HUES64 (cell line): Measurements from ENCODE around the gene MRPS27.

Source experiments
- H3K27ac ChIP-seq: 2 replicates; pipeline ENCODE4 v1.7.0; 2013; ENCODE audit warnings: low read depth, low read length, inconsistent platforms
- H3K27me3 ChIP-seq: 2 replicates; pipeline ENCODE4 v1.6.1; 2013; ENCODE audit warnings: mild to moderate bottlenecking, low read length; ENCODE audit not compliant: insufficient read depth
- H3K36me3 ChIP-seq: 2 replicates; pipeline ENCODE4 v1.6.1; 2013; ENCODE audit warnings: mild to moderate bottlenecking, low read length; ENCODE audit not compliant: insufficient read depth
- H3K4me1 ChIP-seq: 2 replicates; pipeline ENCODE4 v1.6.1; 2013; ENCODE audit warnings: mild to moderate bottlenecking, low read length, moderate library complexity; ENCODE audit not compliant: insufficient read depth
- H3K4me3 ChIP-seq: 2 replicates; pipeline ENCODE4 v1.5.1; 2013; ENCODE audit warnings: mild to moderate bottlenecking, low read length, moderate library complexity
- H3K9ac ChIP-seq: 2 replicates; pipeline ENCODE4 v1.6.1; 2013; ENCODE audit warnings: mild to moderate bottlenecking, low read depth, low read length
- H3K9me3 ChIP-seq: 2 replicates; pipeline ENCODE4 v1.6.1; 2013; ENCODE audit warnings: low read depth, low read length; ENCODE audit not compliant: insufficient read depth
- WGBS: fragments of 150-250, 120-280 bp; methylation state at CpG from one replicate; pipeline ENCODE4 v1.1.7; 2013; ENCODE audit warnings: missing lambda C conversion rate; 5-methylcytosine and 5-hydroxymethylcytosine counted together

MRPS27 gene

DNA sequence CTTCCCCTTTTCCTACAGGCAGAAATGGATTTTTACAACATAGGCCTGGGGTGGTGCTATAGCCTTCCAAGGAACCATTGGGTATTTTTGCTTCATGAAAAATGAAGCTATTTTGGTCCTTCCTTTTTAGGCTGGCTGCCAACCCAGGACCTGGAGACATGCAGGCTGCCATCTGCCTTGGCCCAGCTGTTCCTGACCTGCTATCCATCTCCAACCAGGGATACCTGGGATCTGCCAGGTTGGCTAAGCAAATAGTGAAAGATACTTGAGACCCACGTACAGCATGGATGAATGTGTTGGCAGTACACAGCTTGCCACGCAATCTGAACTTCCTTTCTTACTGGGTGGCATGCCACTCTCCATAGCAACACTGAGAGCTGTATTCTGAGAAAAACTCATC lies 31.1 kb downstream of the MRPS27 start:
- WGBS: 94% methylated on average over 2 of the region's 2 CpGs
- Histone ChIP-seq H3K4me3 (no peak overlapping the region), H3K27ac (no peak overlapping the region), H3K27me3 (no peaks in the 10 kb centered on the region), H3K9me3 (no peaks in the 10 kb centered on the region), H3K4me1 (peaks cover 7% of the 10 kb centered on the region), H3K9ac (no peak overlapping the region), H3K36me3 (peaks cover 63% of the 10 kb centered on the region)

DNA sequence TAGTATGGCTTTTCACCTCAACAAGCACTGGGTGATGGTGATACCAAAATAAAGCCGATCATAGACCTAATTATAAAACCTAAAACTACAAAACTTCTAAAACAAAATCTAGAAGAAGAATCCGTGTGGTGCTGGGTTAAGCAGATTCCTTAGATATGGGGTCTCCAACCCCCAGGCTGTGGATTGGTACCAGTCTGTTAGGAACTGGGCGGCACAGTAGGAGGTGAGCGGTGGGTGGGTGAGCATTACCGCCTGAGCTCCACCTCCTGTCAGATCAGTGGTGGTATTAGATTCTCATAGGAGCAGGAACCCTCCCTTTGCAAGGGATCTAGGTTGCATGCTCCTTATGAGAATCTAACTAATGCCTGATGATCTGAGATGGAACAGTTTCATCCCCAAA lies 33.2 kb downstream of the MRPS27 start:
- whole genome bisulfite sequencing: 94% methylated on average over 5 of the region's 5 CpGs
- no peak overlapping the region for H3K4me3 ChIP-seq
- H3K27ac ChIP-seq: no peak overlapping the region
- no peak overlapping the region for H3K9ac ChIP-seq
- H3K36me3 ChIP-seq: peaks cover 63% of the 10 kb centered on the region
- H3K4me1 ChIP-seq: no peaks in the 10 kb centered on the region
- no peaks in the 10 kb centered on the region for H3K9me3 ChIP-seq
- H3K27me3 ChIP-seq: no peaks in the 10 kb centered on the region

DNA sequence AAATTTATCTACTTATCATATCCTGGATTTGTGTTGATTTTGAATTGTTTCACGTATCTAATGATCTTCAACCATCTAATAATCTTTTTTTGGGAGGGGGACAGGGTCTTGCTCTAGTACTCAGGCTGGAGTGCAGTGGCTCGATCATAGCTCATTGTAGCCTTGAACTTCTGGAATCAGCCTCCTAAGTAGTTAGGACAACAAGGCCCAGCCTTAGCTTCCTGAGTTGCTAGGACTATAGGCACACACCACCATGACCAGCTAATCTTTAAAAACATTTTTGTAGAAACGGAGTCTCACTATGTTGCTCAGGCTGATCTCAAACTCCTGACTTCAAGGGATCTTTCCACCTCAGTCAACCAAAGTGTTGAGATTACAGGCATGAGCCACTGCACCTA lies 34.6 kb downstream of the MRPS27 start:
- Histone ChIP-seq H3K36me3 (peaks cover 55% of the 10 kb centered on the region), H3K9ac (no peak overlapping the region), H3K9me3 (no peaks in the 10 kb centered on the region), H3K4me1 (no peaks in the 10 kb centered on the region), H3K27me3 (no peaks in the 10 kb centered on the region), H3K27ac (no peak overlapping the region), H3K4me3 (no peak overlapping the region)
- WGBS: 96% methylated on average over 2 of the region's 3 CpGs

DNA sequence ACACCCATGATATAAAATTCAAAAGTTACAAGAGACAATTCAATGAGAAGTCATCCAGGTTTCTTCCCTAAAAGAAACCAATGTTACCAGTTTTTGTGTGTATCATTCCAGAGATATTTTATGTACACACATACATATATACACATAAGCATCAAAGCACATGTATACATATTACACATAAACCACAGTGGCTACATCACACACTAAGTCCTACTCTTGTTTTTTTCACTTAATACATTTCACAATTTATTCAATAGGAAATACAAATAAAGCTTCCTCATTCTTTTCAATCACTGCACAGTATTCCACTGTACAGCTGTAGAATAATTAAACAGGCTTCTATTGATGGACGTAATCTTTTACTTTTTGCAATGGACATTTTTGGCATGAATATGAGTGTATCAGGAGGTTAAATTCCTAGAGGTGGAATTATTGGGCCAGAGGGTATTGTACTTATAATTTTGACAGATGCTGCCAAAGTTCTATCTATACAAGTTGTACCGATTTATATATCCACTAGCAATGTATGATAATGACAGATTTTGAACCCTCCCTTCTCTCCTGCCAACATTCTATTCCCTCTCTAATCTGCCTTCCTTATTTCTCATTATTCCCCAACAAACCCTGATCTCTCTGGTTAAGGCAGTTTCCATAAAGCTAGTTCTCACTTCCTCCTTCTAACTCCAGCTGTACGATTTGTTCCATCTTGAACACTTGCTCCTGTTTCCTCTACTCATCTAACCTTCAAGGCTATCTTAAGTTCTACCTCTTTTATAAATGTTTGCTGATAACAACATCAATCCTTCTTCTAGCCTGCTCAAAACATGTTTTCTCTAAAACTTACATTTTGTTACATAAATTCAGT lies 35.2 kb downstream of the MRPS27 start:
- no peak overlapping the region for H3K4me3 ChIP-seq
- no peaks in the 10 kb centered on the region for H3K4me1 ChIP-seq
- H3K27ac ChIP-seq: no peak overlapping the region
- H3K27me3 ChIP-seq: no peaks in the 10 kb centered on the region
- 98% methylated on average over 3 of the region's 3 CpGs for WGBS
- H3K36me3 ChIP-seq: peaks cover 49% of the 10 kb centered on the region
- H3K9ac ChIP-seq: no peak overlapping the region
- no peaks in the 10 kb centered on the region for H3K9me3 ChIP-seq

DNA sequence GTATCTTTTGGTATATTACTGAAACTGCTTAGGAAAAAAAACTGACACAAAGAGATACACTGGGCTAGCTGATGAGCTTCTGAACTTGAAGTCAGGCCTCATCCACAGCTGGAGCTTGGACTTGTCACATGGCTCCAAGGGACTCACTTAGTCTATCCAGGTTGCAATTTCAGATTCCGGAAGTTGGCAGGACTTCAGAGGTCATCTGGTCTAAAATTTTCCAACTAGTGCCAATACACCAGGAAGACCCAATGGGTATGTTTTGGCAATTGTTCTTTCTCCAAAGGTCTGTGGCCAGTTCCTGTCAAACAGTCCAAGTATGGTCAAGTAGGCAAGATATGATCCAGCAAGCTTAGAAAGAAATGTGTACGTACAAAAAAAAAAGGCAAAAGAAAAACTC lies 36.7 kb downstream of the MRPS27 start:
- Histone ChIP-seq H3K27ac (no peak overlapping the region), H3K4me1 (no peaks in the 10 kb centered on the region), H3K9me3 (no peaks in the 10 kb centered on the region), H3K27me3 (no peaks in the 10 kb centered on the region), H3K36me3 (peaks cover 48% of the 10 kb centered on the region), H3K4me3 (no peak overlapping the region), H3K9ac (no peak overlapping the region)
- WGBS: 99% methylated on average over 2 of the region's 2 CpGs

DNA sequence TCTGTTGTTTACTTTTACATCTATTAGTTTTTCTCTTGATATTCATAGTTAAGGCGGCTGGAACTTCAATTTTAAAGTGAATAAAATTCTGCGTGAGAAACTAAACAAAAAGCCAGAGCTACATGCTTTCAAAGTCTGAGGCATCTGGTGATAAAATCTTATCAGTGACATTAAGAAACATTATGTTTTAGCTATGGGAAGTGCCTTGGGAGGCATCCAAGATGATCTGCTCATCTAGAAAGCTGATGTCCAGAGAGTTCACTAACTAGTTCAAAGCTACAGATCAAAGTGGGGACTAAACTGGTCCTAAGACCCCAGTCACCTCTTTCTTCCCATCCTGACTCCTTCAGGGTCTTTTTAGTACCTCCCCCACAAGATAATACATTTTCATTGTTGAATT lies 37.2 kb downstream of the MRPS27 start:
- WGBS: 83% methylated on average over 2 of the region's 2 CpGs
- H3K9me3 ChIP-seq: no peaks in the 10 kb centered on the region
- H3K4me3 ChIP-seq: no peak overlapping the region
- no peak overlapping the region for H3K27ac ChIP-seq
- H3K27me3 ChIP-seq: no peaks in the 10 kb centered on the region
- no peaks in the 10 kb centered on the region for H3K4me1 ChIP-seq
- H3K9ac ChIP-seq: no peak overlapping the region
- peaks cover 46% of the 10 kb centered on the region for H3K36me3 ChIP-seq

DNA sequence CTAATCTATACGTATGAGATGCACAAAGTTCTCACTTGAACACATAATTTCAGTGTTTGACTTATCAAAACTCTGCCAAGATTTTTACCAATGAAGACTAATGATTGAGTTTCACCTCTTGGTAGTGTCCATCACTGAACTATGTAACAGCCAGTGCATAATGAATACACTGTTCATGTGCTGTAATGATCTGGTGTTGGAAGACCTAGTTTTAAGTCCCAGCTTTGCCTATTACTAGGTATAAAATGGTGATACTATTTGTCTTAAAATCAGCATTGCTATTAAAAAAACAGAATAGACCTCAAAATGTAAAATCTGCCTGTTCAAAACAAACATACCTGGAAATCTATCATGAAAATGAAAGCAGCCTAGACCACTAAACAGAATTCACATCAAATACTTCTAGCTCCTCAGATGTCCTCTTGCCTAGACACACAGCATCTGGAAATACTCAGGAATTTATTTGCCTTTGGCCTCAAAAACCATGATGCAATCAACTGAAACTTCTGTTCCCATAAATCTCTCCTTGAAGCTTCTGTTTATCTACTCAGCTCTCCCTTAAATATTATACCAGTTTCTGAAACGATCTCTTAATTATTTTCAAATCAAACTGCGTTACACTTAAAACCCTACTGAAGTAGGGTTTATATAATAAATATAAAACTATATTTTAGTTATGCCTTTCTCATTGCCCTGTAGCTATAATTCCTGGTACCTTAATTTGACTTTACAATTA lies 38.1 kb downstream of the MRPS27 start:
- WGBS: 94% methylated on average over 3 of the region's 3 CpGs
- Histone ChIP-seq H3K9ac (no peak overlapping the region), H3K9me3 (no peaks in the 10 kb centered on the region), H3K27me3 (no peaks in the 10 kb centered on the region), H3K4me3 (no peak overlapping the region), H3K4me1 (no peaks in the 10 kb centered on the region), H3K36me3 (peaks cover 43% of the 10 kb centered on the region), H3K27ac (no peak overlapping the region)

DNA sequence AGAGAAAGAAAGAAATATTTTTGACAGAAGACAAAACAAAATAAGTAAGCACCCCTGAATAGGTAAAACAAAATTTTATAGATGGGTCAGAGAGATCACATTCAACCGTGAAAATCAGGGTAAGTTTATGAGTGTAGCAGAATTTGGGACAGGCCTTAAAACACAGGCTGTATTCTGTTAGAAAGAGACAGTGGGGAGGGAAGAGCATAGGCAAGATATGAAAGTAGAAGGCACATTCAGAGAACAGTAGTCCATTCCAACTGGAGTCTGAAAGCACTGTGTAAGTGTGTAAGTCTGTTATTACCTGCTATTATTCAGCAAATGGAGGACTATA lies 38.6 kb downstream of the MRPS27 start:
- Histone ChIP-seq H3K4me3 (no peak overlapping the region), H3K9me3 (no peaks in the 10 kb centered on the region), H3K9ac (no peak overlapping the region), H3K27me3 (no peaks in the 10 kb centered on the region), H3K36me3 (peaks cover 42% of the 10 kb centered on the region), H3K27ac (no peak overlapping the region), H3K4me1 (no peaks in the 10 kb centered on the region)
- WGBS: 93% methylated on average over 1 of the region's 1 CpG

DNA sequence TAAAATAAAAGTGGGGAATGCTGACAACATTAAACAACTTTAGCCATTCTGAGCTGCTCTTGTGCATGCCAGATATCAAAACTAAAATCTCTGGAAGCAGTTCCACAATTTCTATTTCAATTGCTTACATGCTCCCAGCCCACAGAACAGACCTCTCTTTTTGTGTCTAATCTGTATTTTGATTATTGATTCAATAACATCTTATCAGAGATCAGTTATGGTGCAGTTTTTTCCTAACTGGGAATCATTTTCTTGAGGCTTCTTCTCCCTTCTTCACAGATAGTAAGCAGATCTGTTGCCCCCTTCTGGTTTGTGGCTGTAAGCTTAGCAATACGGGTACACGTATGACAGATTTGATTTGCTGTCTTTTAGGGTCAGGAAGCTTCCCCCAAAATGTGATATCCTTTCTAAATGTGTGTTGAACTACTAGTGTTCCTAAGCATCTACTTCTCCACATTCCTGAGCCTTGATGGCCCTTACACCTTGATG lies 39.4 kb downstream of the MRPS27 start:
- Histone ChIP-seq H3K27me3 (no peaks in the 10 kb centered on the region), H3K27ac (no peak overlapping the region), H3K4me3 (no peak overlapping the region), H3K36me3 (peaks cover 39% of the 10 kb centered on the region), H3K9me3 (no peaks in the 10 kb centered on the region), H3K9ac (no peak overlapping the region), H3K4me1 (no peaks in the 10 kb centered on the region)
- WGBS: 91% methylated on average over 2 of the region's 2 CpGs

DNA sequence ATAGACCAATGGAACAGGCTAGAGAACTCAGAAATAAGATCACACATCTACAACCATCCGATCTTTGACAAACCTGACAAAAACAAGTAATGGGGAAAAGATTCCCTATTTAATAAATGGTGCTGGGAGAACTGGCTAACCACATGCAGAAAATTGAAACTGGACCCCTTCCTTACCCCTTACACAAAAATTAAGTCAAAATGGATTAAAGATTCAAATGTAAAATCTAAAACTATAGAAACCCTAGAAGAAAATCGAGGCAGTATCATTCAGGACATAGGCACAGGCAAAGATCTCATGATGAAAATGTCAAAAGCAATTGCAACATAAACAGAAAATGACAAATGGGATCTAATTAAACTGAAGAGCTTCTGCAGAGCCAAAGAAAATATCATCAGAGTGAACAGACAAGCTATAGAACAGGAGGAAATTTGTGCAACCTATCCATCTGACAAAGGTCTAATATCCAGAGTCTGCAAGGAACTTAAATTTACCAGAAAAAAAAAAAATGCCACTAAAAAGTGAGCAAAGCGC lies 43.8 kb downstream of the MRPS27 start:
- Histone ChIP-seq H3K36me3 (peaks cover 32% of the 10 kb centered on the region), H3K27me3 (no peaks in the 10 kb centered on the region), H3K27ac (no peak overlapping the region), H3K9ac (no peak overlapping the region; the same call in 1 of the 2 replicates), H3K9me3 (no peaks in the 10 kb centered on the region), H3K4me3 (no peak overlapping the region), H3K4me1 (no peaks in the 10 kb centered on the region)
- WGBS: 96% methylated on average over 3 of the region's 3 CpGs

DNA sequence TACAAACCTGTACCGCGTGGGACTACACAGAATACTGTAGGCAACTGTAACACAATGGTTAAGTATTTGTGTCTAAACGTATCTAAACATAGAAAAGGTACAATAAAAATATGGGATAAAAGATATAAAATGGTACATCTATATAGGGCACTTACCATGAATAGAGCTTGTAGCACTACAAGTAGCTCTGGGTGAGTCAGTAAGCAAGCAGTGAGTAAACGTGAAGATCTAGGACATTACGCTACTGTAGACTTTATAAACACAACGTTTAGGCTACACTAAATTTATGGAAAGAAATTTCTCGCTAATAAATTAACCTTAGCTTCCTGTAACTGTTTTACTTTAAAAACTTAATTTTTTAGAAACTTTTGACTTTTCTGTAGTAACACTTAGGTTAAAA lies 46.5 kb downstream of the MRPS27 start:
- 89% methylated on average over 7 of the region's 7 CpGs for WGBS
- Histone ChIP-seq H3K36me3 (peaks cover 22% of the 10 kb centered on the region; the same call in 1 of the 2 replicates), H3K4me3 (no peak overlapping the region), H3K9ac (no peak overlapping the region), H3K9me3 (no peaks in the 10 kb centered on the region), H3K27me3 (no peaks in the 10 kb centered on the region), H3K27ac (no peak overlapping the region), H3K4me1 (no peaks in the 10 kb centered on the region)
